ENCODE data around the gene MBP.

GRCh38 chr18:77013811-77014521 lies 118.6 kb downstream of the MBP start:
- TF ChIP-seq EP300 (conservative IDR thresholded peaks at IDR 0.05; ENCODE audit: poor library complexity, severe bottlenecking), result no peak
- no peak for TF ChIP-seq CTCF (IDR thresholded peaks at IDR 0.05; ENCODE audit: poor library complexity, severe bottlenecking)
- no peak for TF ChIP-seq EZH2 (IDR thresholded peaks at IDR 0.05; ENCODE audit: borderline replicate concordance, insufficient read depth, low read length, poor library complexity, severe bottlenecking)
- TF ChIP-seq POLR2AphosphoS5 (IDR thresholded peaks at IDR 0.05), result no peak
- TF ChIP-seq SMC3 (conservative IDR thresholded peaks at IDR 0.05; ENCODE audit: poor library complexity), result no peak
- TF ChIP-seq TAF1 (IDR thresholded peaks at IDR 0.05; ENCODE audit: low read depth), result no peak
- no peak for TF ChIP-seq MXI1 (conservative IDR thresholded peaks at IDR 0.05; ENCODE audit: poor library complexity, severe bottlenecking)

All from neural cell (in vitro differentiated cells).